ENCODE measurements around the gene BCKDHB. TPM values are rescaled to one million over a fixed set of nuclear protein-coding genes. Genes with fewer than 3 reads are reported as not detected.
"Not testable (repeated sequence)": the region's sequence is repeated elsewhere in the genome, so short reads cannot be mapped to it uniquely, and the experiment has no call there.

BCKDHB gene
- total RNA-seq, 1 donor from 2014 or later, result 28.4 TPM

- no peak for TF ChIP-seq CTCF (IDR thresholded peaks at IDR 0.05; ENCODE audit: unreplicated experiment)
- no peak overlapping the region for H3K27ac Mint-ChIP-seq
- H3K9me3 Mint-ChIP-seq, result no peaks in the 10 kb centered on the region
- DNase-seq (ENCODE audit: low spot score in 2 of 2, unreplicated experiment in 2 of 2), result no peak
- H3K27me3 Mint-ChIP-seq (ENCODE audit: low read depth), result no peaks in the 10 kb centered on the region
- H3K4me1 Mint-ChIP-seq, result no peaks in the 10 kb centered on the region
- H3K36me3 Mint-ChIP-seq, result no peaks in the 10 kb centered on the region
- H3K4me3 Mint-ChIP-seq, result no peak overlapping the region
Measured at GRCh38 chr6:80091506-80091905, 15.0 kb upstream of the BCKDHB start.

GRCh38 chr6:80094017-80094416 is 12.5 kb upstream of the BCKDHB start:
- Mint-ChIP-seq H3K27ac (no peak overlapping the region), H3K27me3 (ENCODE audit: low read depth) (peaks cover 2% of the 10 kb centered on the region), H3K9me3 (no peaks in the 10 kb centered on the region), H3K4me3 (no peak overlapping the region), H3K36me3 (no peaks in the 10 kb centered on the region), H3K4me1 (no peaks in the 10 kb centered on the region)
- peak; percentile 82 for TF ChIP-seq CTCF (IDR thresholded peaks at IDR 0.05; ENCODE audit: unreplicated experiment)
- DNase-seq (ENCODE audit: low spot score in 2 of 2, unreplicated experiment in 2 of 2), result no peak

- Mint-ChIP-seq H3K36me3 (no peaks in the 10 kb centered on the region), H3K27ac (no peak overlapping the region), H3K4me1 (no peaks in the 10 kb centered on the region), H3K9me3 (no peaks in the 10 kb centered on the region), H3K4me3 (no peak overlapping the region), H3K27me3 (ENCODE audit: low read depth) (peaks cover 10% of the 10 kb centered on the region)
- no peak for DNase-seq (ENCODE audit: low spot score in 2 of 2, unreplicated experiment in 2 of 2)
- TF ChIP-seq CTCF (IDR thresholded peaks at IDR 0.05; ENCODE audit: unreplicated experiment), result no peak
Measured at GRCh38 chr6:80095600-80095999, 10.9 kb upstream of the BCKDHB start.

GRCh38 chr6:80098392-80098791 is 8.1 kb upstream of the BCKDHB start:
- no peaks in the 10 kb centered on the region for H3K9me3 Mint-ChIP-seq

GRCh38 chr6:80104520-80104919 is 2.0 kb upstream of the BCKDHB start:
- TF ChIP-seq CTCF (IDR thresholded peaks at IDR 0.05; ENCODE audit: unreplicated experiment), result no peak
- no peak overlapping the region for H3K27ac Mint-ChIP-seq
- H3K9me3 Mint-ChIP-seq, result no peaks in the 10 kb centered on the region
- no peaks in the 10 kb centered on the region for H3K36me3 Mint-ChIP-seq
- no peak for DNase-seq (ENCODE audit: low spot score in 2 of 2, unreplicated experiment in 2 of 2)
- no peak overlapping the region for H3K4me3 Mint-ChIP-seq
- H3K27me3 Mint-ChIP-seq (ENCODE audit: low read depth), result peaks cover 10% of the 10 kb centered on the region
- peaks cover 14% of the 10 kb centered on the region for H3K4me1 Mint-ChIP-seq

More at GRCh38 chr6:80098392-80098791, 8.1 kb upstream of the BCKDHB start:
- no peak overlapping the region for H3K4me3 Mint-ChIP-seq
- no peak overlapping the region for H3K27ac Mint-ChIP-seq
- H3K4me1 Mint-ChIP-seq, result no peaks in the 10 kb centered on the region
- TF ChIP-seq CTCF (IDR thresholded peaks at IDR 0.05; ENCODE audit: unreplicated experiment), result no peak
- H3K36me3 Mint-ChIP-seq, result no peaks in the 10 kb centered on the region
- peaks cover 12% of the 10 kb centered on the region for H3K27me3 Mint-ChIP-seq (ENCODE audit: low read depth)
- no peak for DNase-seq (ENCODE audit: low spot score in 2 of 2, unreplicated experiment in 2 of 2)

GRCh38 chr6:80105972-80106417 is 476 bp upstream of the BCKDHB start:
- no peak for DNase-seq (ENCODE audit: low spot score in 2 of 2, unreplicated experiment in 2 of 2)
- Mint-ChIP-seq H3K27ac (peak overlapping the region; percentile 93), H3K4me1 (peaks cover 14% of the 10 kb centered on the region), H3K4me3 (peak overlapping the region; percentile 90), H3K36me3 (no peaks in the 10 kb centered on the region), H3K9me3 (no peaks in the 10 kb centered on the region), H3K27me3 (ENCODE audit: low read depth) (peaks cover 7% of the 10 kb centered on the region)
- no peak for TF ChIP-seq CTCF (IDR thresholded peaks at IDR 0.05; ENCODE audit: unreplicated experiment)

GRCh38 chr6:80122576-80122975 is 16.1 kb downstream of the BCKDHB start:
- peaks cover 61% of the 10 kb centered on the region for H3K36me3 Mint-ChIP-seq
- H3K9me3 Mint-ChIP-seq, result peaks cover 60% of the 10 kb centered on the region
- not testable (repeated sequence) for H3K27ac Mint-ChIP-seq

More at GRCh38 chr6:80122576-80122975, 16.1 kb downstream of the BCKDHB start:
- H3K27me3 Mint-ChIP-seq (ENCODE audit: low read depth); H3K4me3 Mint-ChIP-seq; H3K4me1 Mint-ChIP-seq; DNase-seq (ENCODE audit: low spot score in 2 of 2, unreplicated experiment in 2 of 2): not testable (repeated sequence)
